NCI-H2171 (cell line): ENCODE results near the gene TOGARAM1.

Experiments used
- DNase-seq: peaks from one replicate; lab custom pipeline; 2025; lab: John Stamatoyannopoulos, UW

Gene TOGARAM1

GRCh38 chr14:45084946-45085346, 123.0 kb downstream of the TOGARAM1 start:
- DNase-seq = no peak

DNA sequence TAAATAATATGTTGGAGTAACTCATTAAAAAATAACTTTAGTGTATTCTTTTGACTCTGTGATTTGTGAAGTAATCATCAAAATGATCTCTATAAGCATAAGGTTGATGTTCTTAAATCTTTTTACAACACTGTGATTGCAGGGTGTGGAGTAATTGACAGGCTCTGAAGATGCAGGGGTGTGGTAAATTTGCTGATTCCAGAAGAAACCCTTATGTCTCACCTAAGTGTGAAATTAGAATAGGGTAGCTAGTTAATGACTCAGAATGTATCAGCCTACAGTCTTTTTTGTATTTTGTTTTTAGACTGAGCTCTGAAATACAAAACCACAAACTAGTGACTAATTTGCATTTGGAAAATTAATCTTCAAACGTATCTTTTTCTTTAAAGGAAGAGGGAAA, 127.8 kb downstream of the TOGARAM1 start:
- no peak for DNase-seq

DNA sequence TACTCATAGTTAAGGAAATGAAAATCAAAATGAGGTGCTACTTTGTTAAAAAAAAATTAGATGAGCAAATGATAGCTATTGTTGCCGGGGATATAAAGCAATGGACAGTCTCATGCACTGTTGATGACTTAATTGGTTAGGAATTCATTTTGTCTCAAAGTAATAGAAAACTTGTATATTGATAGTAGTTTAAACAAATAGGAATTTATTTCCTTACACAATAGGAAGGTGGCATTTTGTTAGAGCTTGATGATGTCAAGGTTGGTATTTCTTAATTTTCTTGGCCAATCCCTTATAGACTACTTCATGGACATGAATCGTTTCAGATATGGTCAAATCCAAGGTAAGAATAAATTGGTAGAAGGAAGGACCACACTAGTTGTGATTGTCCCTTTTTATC, 129.7 kb downstream of the TOGARAM1 start:
- no peak for DNase-seq

DNA sequence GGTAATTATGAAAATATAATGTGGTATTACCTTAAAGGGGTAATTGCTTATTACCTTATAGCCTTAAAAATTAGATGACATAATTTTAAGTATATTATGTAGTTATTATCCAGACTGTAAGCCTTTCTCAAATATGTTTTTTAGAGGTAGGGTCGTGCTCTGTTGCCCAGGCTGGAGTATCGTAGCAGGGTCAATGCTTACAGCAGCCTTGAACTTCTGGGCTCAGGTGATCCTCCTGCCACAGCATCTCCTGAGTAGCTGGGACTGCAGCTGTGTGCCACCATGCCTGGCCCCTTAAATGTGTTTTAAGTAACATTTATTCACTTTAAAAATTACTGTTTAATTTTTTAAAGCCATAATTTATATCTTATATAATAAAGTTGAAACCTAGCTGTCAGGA, 132.3 kb downstream of the TOGARAM1 start:
- DNase-seq = no peak

DNA sequence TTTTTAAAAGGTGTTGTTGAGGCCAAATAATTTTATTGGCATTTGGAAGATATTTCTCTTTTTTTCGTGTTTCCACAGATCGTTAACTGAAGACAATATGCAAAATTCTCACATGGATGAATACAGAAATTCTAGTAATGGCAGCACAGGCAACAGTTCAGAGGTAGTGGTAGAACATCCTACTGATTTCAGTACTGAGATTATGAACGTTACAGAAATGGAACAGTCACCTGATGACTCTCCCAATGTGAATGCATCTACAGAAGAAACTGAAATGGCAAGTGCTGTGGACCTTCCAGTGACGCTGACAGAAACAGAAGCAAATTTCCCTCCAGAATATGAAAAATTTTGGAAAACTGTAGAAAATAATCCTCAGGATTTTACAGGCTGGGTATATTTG, 133.2 kb downstream of the TOGARAM1 start:
- DNase-seq = no peak

DNA sequence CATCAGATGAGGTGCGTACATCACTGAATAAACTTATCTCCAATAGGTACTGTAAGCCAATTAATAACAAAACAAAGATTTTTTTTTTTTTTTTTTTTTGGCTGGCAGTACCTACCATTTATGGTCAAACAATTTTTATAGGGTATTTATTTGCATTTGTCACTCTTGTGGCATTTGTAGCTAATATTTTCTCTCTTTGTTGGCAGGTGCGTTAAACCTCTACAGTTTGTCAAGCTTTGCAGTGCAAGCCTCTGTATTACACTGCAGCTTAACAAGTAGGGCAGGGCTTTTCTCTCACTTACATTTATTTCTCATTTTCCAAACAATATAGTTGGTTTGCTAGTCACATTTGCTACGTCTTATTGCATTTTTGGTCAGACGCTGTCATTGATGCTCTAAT, 134.2 kb downstream of the TOGARAM1 start:
- DNase-seq = no peak

DNA sequence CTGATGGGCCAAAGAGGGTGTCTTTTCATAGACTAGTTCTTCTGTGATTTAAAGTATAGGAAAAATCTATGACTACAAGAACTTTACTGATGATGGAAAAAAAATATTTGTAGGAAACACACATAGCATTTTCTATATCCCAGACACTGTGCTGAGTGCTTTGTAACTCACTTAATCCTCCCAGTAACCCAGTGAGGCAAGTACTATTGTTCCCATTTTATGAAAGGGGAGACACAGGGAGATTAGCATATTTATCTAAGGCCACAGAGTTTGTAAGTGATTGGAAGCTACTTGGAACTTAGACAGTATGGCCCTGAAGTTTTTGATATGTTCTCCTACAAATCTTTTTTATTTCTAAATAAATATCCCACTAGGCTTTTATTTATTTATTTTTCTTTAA, 141.8 kb downstream of the TOGARAM1 start:
- no peak for DNase-seq

- DNase-seq = no peak
Observed at GRCh38 chr14:45104561-45104960, 142.6 kb downstream of the TOGARAM1 start.

DNA sequence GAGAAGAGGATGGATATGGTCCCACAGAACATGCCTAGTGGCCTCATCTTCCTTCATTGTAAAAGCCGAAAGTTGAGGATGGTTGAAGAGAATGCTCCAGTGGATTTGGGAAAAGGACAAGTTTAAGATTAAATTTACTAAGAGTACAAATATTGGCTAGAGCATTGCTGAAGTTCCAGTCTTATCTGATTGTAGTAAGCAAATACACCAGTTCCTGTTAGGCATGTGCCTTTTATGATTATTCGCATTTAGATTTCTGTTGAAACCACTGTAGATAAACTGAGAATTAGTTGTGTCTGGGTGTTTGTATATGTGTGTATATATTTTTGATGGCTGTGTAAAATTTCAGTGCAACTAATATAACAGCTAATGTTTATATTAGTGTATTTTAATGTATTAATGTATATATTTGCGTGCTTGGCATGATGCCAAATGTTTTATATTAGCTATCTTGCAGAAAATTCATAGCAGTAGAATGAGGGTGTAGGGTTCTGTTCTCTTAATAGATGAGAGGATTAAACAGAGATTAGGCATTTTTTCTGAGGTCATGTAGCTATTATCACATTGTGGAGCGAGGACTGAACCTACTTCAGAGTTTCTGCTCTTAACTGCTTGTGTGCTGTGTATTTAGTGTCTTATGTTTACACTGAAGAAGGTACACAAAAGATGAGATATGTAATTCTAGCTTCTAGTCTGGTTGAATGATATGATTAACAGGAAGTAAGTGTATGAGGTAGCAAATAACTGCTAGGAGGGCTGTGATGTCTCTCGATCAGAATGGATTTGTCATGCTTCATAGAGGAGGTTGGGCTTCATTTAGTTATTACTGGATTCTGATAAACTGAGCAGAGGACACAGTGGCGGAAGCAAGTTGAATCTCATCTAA, 151.1 kb downstream of the TOGARAM1 start:
- DNase-seq = no peak

GRCh38 chr14:45114327-45114726, 152.3 kb downstream of the TOGARAM1 start:
- DNase-seq = no peak

- DNase-seq = no peak
Observed at GRCh38 chr14:45118594-45118993, 156.6 kb downstream of the TOGARAM1 start.

DNA sequence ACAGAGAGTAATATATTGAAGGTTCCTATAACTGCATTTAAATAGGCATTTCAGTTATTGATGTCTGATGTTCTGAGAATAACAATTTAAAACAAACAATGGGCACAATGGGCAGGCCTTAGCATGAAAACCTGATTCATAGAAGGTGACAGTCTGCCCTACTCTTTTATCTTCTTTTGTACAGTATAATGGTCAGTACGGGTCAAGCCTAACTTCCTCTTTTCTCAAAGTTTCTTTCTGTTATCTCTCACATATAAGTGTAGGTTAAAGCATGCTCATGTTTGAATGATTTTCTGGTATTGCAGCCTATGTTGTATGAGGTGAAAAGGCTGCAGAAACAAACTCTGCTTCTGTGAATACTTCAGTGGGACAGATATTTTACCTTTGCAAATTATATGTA, 158.1 kb downstream of the TOGARAM1 start:
- DNase-seq = no peak

- DNase-seq = no peak
Observed at GRCh38 chr14:45123271-45123670, 161.3 kb downstream of the TOGARAM1 start.
